HFF-Myc (cell line): ENCODE measurements around the gene UBXN10.

ENCODE experiments used
- DNase-seq: peaks from one replicate; pipeline ENCODE4 v3.0.0-alpha.2; 2011; ENCODE audit warnings: low read depth; ENCODE audit errors: extremely low read depth
- H3K4me3 ChIP-seq: replicated peaks from 2 replicates; pipeline ENCODE4 v1.5.1; 2011; ENCODE audit warnings: low read depth, mild to moderate bottlenecking, control low read depth, low read length
- TF ChIP-seq, protein P1 (sequence below): IDR thresholded peaks from 2 replicates; pipeline ENCODE4 v1.5.1; 2012; ENCODE audit warnings: mild to moderate bottlenecking, low read depth, low read length, control low read depth; ENCODE audit errors: missing control alignments

The UBXN10 gene

DNA sequence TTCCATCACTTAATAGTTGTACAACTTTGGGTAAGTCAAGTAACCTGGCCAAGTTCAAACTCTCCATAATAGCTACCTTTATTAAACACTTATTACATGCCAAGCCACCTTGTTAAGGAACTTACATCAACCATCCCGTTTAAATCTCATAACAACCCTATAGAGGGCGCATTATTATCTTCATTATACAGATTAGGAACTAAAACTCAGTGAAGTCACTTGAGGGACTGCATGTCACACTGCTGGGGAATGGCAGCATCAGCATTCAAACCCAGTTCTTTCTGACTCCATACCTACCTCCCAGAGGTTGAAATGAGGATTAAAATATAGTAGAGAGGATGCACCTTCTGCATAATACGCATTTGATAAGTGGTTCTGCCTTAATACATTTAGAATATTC is 47.5 kb downstream of the UBXN10 start:
- TF ChIP-seq, protein P1, sequence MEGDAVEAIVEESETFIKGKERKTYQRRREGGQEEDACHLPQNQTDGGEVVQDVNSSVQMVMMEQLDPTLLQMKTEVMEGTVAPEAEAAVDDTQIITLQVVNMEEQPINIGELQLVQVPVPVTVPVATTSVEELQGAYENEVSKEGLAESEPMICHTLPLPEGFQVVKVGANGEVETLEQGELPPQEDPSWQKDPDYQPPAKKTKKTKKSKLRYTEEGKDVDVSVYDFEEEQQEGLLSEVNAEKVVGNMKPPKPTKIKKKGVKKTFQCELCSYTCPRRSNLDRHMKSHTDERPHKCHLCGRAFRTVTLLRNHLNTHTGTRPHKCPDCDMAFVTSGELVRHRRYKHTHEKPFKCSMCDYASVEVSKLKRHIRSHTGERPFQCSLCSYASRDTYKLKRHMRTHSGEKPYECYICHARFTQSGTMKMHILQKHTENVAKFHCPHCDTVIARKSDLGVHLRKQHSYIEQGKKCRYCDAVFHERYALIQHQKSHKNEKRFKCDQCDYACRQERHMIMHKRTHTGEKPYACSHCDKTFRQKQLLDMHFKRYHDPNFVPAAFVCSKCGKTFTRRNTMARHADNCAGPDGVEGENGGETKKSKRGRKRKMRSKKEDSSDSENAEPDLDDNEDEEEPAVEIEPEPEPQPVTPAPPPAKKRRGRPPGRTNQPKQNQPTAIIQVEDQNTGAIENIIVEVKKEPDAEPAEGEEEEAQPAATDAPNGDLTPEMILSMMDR, result no peak
- no peak overlapping the region for H3K4me3 ChIP-seq
- DNase-seq, result no peak

DNA sequence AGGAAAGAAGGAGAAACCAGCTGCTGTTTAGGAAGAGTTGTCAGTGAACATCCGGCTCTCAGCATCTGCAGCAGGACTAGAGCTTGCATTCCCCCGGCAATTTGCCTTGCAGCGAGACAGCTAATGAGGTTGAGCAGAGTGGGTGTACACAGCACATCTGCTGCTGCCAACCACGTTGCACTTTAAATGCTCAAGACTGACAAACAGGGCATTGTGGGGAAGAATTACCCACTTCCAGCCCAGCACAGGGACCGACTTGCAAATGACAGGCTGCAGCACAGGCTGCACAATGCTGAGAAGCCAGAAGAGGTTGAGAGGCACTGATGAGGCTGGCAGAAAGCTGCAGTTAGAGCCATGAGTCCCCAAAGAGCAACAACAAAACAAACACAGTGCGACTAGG is 48.0 kb downstream of the UBXN10 start:
- TF ChIP-seq, protein P1, result no peak
- DNase-seq, result no peak
- H3K4me3 ChIP-seq, result no peak overlapping the region

DNA sequence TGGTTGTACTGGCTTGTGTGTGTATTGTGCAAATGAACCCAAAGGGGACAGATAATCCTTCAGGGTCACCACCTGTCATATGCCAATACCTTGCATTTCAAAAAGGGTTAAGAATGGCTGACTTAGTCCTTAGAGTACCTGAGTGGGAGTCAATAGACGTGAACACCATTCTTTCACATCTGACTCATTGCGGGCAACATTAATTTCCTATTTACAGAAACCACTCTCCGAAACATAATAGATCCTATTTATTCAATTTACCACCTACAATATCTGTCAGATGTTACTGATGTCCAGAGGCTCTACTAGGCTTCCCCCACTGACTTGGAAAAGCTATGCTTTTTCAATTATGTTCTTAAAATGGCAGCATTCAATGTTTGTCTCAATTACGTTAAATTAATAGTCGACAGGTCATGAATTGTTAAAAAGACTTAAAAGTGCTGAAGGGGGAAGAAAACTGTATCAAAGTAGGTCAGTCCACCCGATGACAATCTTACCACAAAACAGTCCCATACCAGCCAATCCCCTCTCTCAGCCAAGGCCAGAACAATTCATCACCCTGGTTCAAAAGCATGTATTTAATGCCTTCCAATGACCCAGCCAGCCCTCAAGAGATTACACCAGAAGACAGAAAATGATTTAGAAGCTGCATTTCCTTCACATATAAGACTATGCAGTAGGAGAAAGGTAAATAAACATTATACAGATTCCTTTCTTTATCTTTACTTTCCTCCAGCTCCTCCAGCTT is 49.1 kb downstream of the UBXN10 start:
- DNase-seq, result no peak
- H3K4me3 ChIP-seq, result no peak overlapping the region
- TF ChIP-seq, protein P1, result no peak

DNA sequence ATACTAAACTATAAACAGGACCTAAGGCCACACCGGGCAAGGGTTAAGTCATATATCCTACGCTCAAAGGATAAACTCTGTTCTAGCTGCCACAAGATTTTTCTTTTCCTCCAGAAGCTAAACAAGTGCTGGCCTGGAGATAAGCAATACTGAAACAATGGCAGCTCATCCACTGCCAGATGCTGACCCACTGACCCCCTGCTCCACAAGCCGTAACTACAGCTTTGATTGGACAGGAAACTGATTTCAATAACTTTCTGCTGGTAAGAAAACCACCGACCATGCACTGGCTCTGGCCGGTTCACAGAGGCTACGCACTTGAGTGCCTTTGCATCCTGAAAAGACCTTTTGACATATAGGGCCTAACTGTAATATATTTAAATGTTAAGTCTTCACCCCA is 51.8 kb downstream of the UBXN10 start:
- DNase-seq, result no peak
- H3K4me3 ChIP-seq, result no peak overlapping the region
- TF ChIP-seq, protein P1, result no peak

DNA sequence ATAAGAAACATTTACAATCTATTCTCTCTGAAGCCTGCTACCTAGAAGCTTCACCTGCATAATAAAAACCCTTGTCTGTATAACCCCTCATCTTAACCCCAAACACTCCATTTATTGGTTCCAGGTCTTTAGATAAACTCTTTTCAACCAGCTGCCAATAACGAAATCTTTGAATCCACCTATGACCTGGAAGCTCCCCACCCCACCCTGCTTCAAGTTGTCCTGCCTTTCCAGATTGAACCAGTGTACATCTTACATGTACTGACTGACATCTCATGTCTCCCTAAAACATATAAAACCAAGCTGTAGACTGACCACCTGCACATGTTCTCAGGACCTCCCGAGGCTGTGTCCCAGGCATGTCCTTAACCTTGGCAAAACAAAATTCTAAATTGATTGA is 54.1 kb downstream of the UBXN10 start:
- TF ChIP-seq, protein P1, result no peak
- H3K4me3 ChIP-seq, result no peak overlapping the region
- DNase-seq, result no peak

DNA sequence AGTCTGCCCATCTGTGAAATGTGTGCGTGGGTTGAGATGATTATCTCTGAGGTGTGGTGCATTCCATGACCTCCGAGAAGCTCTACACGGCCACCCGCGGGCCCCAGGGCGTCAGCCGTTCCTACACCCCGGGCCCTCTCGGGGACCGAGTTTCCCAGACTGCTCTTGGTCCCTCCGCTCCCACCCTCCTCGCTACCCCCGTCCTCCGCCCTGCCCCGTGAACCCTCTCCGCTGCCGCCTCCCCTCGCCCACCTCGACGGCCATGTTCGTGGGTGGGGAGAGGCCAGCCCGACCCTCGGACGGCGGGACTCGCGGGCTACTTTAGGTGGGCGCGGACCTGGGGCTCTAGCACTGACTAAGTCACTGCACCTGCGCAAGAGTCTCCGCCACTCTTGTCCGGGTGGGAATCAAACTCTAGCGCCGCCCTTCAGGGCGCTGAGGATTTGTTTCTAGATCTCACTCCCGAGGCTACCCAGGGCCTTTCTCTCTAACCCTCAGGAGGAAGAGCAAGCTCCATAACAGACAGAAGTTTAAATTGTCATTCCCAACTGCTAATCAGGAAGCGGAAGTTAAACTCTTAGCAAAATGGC is 57.1 kb downstream of the UBXN10 start:
- no peak overlapping the region for H3K4me3 ChIP-seq
- TF ChIP-seq, protein P1, result no peak
- no peak for DNase-seq
